Stimulated activated CD4-positive, alpha-beta T cell treated with anti-CD3 and anti-CD28 coated beads, Interleukin-15, amount 100 ng/mL, for 1 hour (primary cell): ENCODE measurements around the gene SCUBE3.

Source experiments
- DNase-seq, 2 donors: peaks; one replicate each; pipeline ENCODE4 v3.0.0-alpha.2; 2020; ENCODE audit warnings: low read depth in 1 of 2, low spot score in 1 of 2

SCUBE3 gene

GRCh38 chr6:35209081-35209480, 4.7 kb upstream of the SCUBE3 start:
- DNase-seq: no peak

DNA sequence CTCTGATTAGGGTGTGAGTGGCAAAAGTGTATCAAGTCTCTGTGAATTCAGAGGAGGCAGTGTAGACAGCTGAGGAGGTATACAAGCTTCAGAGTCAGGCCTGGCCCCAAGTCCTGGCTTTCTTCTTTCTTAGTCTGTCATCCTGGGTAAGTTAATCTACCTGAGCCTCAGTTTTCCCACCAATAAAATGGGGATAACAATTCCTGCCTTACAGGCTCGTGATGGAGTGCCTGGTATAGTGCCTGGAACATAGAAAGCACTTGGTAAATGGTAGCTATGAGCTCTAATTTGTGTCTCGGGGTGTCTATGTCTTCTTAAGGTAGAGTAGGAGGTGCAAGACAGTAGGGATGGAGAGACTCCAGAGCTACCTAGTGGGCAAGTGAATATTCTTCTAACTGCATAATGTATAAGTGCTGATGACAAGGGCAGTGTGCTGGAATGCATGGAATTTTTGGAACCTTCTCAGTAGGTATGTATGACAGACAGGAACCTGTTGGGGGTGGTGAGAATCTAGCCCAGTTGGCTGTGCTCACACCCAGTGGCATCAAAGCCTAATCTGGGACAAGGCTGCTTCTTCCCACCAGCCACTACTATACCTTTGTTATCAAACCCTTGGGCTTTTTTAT, 4.0 kb upstream of the SCUBE3 start:
- no peak for DNase-seq

- DNase-seq: no peak
These were observed 411 bp upstream of the SCUBE3 start for GRCh38 chr6:35213298-35213791.

DNA sequence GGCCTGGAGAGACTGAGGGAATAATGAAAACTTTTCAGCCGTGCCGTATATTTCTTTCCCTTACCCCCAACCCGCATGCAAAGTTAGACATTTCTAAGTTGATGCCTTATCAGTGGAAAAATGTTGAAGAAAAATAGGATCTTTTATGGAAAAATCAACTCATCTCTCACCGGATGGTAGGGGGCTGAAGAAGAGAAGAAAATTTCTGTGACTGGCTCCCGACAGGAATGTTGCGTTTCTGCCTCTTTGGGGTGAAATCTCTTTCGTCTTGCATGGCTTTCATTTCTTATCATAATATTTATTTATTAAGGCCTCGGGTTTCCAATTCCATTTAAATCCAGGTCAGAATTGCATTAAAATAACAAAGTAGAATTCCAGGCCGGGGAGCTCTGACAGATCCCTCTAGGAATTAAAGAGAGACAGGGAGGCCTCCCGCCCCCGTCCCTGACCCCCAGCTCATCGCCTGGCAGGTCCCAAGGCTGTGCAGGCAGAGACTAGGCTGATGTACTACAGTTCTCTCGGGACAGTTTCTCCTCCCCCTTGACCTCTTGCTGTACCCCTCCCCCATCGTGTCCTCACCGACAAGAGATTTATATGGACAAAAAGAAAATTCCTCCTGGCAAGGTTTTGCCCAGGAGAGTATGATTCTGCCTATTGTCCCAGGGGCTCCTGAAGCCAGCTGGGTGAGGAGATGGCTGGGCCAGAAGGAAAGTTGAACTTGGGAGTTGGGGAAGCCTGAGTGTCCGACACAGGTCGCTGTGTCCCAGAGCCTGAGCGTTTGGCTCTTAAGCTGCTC, 1.3 kb downstream of the SCUBE3 start:
- DNase-seq: no peak

DNA sequence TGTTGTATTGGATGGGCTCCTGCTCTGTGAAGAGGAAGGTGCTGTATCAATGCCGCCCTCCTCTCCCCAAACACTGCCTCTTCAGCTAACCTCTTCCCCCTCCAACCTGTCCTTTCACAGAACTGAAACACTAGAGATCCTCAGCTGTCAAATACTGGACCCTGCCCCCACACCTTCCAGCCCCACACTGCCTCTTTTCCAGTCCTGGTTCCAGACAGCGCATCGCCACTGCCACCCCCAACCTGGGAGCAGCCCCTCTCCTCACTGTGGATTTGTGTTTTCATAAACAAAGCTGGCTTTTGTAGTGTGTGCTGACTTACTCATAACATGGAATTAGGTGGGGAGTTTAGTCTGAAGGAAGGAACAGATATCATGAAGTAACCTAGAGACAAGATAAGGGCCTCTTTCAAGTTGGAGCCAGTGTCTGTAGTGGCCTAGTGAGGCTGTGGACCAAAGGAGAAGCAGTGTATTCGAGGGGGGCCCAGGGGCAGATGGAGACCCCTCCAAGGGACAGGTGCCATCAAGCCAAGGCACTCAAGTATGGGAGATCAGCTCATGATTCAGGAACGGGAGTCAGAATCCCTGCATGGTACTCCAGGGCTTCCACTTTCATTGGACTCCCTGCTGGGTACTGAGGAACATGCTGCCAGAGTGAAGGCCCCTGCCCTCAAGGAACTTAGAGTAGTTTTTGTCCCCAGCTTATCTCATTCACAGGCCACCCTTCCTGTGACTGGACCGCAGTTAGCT, 2.1 kb downstream of the SCUBE3 start:
- DNase-seq: no peak

DNA sequence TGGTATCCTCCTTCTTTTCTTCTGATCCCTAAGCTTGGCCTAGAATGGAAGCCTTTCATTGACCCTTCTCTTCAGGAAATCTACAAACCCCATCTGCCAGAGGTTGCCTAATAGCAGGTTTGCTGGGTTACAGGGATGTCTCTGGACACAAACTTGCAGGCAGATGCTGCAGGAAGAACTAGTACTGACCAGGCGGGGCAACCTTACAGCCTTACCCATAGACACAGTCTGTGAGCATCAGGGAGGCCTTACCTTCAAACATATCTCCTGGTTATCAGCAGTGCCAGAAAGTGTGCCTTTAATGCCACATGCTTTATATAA, 2.6 kb downstream of the SCUBE3 start:
- DNase-seq: no peak

DNA sequence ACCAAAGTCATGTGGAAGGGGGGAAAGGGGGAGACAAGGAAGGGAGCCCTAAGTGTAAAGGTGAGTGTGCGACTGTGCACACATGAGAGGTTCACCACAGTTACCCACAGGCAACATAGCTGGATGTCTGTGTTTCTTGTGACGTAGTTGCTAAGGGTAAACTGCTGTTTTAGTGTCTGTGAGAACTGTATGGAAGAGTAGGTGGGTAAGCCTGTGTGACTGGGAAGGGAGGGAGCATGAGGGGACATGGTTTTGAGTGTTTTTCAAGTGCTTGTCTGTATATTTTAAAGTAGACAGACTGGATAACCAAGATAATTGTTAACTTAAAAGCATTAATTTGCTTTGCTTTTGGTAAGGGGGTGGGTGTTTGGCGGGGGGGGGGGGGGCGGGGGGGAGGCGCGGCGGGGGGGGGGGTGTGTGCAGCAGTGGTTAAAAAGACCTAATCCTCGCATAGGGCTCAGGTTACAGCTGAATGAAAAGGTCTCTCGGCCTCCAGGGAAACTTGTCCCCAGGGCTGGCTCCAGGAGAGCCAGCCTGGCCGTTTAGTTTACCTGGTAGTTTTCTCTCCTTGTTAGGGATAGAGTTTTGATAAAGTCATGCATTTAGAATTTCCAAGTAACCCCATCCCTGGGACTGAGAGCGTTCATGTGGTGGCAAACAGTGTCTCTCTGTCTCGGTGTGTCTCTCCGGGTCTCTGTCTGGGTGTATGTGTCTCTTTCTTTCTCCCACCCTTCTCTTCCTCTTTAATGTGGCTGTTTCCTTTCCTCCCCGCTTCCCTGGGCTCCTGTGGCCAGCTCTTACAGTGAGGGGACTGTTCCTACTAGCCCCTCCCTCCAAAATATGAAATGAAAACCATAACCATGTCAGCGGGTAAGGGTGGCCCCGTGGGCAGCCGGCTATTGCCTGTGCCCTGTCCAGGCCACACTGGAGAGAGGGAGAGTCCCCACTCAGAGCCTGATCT, 3.4 kb downstream of the SCUBE3 start:
- DNase-seq: no peak

- DNase-seq: no peak
These were observed 4.3 kb downstream of the SCUBE3 start for GRCh38 chr6:35218021-35218420.

DNA sequence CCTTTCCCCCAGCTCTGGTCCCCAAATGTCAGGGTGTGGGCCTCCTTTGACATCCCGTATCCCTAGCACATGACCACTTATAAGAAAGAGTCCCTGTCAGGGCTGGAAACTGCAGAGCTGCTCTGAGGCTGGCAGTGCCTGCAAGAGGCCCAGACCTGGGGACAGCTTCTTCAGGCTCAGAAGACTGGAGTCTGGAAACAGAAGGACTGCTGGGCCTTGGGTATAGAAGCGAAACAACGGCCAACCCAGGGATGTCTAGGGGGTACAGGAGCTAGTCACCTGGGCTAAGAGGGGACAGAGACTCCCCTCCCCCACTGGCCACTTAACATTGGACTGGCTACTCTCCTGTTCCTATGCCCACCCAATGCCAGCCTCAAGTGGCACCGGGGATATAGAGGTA, 4.7 kb downstream of the SCUBE3 start:
- no peak for DNase-seq

- DNase-seq: no peak
These were observed 6.0 kb downstream of the SCUBE3 start for GRCh38 chr6:35219683-35220326.

GRCh38 chr6:35220711-35221110, 7.0 kb downstream of the SCUBE3 start:
- no peak for DNase-seq

- no peak for DNase-seq
These were observed 9.6 kb downstream of the SCUBE3 start for GRCh38 chr6:35223396-35223795.

DNA sequence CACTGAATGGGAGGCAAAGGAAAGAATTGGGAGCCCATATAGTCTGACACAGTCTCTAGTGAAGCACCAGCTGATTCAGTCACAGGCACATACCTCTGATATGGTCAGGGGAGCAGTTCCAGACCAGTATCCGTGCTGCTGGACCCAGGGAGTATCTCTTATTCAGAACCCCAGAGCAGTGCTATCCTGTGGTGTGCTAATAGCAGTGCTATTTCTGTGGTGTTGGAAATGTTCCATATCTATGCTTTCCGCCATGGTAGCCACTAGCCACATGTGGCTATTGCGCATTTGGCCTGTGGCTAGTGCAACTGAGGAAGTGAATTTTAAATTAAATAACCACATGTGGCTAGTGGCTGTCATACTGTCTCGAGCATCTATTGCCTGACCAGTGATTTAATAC, 11.0 kb downstream of the SCUBE3 start:
- DNase-seq: no peak

DNA sequence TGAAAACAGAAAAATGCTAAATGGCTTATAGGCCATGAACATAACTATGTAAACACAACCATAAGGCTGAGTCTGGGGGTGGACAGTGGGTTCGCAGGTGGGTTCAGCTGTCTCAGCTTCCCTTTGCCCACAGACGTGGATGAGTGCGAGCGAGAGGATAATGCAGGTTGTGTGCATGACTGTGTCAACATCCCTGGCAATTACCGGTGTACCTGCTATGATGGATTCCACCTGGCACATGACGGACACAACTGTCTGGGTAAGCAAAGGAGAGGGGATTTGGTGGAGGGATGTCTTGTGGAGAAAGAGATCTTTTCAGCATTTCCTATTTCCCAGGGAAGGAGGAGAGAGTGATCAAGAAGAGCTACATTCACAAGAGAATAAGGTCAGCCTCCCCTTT, 14.7 kb downstream of the SCUBE3 start:
- DNase-seq: no peak

GRCh38 chr6:35229304-35229703, 15.5 kb downstream of the SCUBE3 start:
- no peak for DNase-seq

DNA sequence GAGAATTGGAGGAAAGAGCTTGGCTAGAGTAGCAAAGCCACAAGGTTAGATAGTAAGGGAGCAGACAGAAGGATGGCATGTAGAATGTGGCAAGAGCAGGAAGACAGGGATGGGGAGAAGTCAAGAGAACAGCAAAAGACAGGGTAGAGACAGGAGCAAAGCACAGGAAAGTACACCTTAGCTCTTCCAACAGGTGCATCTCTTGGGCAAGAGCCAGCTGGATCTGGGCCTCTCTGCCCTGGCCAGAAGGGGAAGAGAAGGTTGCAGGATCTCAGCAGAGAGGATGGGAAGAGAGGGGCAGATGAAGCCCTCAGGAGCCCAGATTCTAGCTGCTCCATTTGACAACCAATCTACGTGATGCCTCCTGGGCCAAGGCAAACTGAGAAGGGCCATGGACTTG, 16.7 kb downstream of the SCUBE3 start:
- no peak for DNase-seq

GRCh38 chr6:35230950-35231349, 17.2 kb downstream of the SCUBE3 start:
- DNase-seq: no peak

GRCh38 chr6:35231563-35231962, 17.8 kb downstream of the SCUBE3 start:
- no peak for DNase-seq

DNA sequence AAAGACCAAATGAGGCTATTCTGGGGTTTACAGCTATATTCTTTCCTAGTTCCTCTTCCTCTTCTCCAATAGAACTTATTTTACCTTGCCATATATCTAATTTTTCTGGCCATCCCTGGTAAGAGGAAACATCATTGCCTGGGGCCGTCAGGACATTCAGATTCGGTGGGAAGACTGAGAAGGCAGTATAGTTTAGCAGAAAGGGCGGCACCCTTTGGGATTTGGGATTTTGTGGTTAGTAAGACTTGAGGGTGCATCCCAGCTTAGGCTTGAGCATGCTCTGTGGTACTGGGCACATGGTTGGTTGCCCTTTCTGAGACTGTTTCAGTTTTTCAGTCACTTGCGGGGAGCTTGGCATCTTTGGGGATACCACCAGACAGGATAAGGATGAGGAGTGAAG, 21.1 kb downstream of the SCUBE3 start:
- no peak for DNase-seq

GRCh38 chr6:35236223-35236622, 22.5 kb downstream of the SCUBE3 start:
- DNase-seq: no peak

- DNase-seq: no peak
These were observed 23.7 kb downstream of the SCUBE3 start for GRCh38 chr6:35237476-35237875.
